Suprapubic skin (tissue), 3 donors: ENCODE measurements around the gene GMPS.

Experiments
- CTCF ChIP-seq, 2 donors: fragments of 200-600 bp in 1 of 2; fragments of 450-650 bp in 1 of 2; sonication (generic) in 1 of 2; IDR thresholded peaks; one replicate each; pipeline ENCODE4 v1.5.1; 2016 to 2019; ENCODE audit warnings: antibody characterized with exemption in 2 of 2, mild to moderate bottlenecking in 1 of 2, moderate library complexity in 1 of 2
- POLR2A ChIP-seq, 2 donors: fragments of 450-650 bp; IDR thresholded peaks; one replicate each; pipeline ENCODE4 v1.6.1; 2017; ENCODE audit warnings: antibody characterized with exemption in 2 of 2, mild to moderate bottlenecking in 2 of 2, moderate library complexity in 2 of 2

DNA sequence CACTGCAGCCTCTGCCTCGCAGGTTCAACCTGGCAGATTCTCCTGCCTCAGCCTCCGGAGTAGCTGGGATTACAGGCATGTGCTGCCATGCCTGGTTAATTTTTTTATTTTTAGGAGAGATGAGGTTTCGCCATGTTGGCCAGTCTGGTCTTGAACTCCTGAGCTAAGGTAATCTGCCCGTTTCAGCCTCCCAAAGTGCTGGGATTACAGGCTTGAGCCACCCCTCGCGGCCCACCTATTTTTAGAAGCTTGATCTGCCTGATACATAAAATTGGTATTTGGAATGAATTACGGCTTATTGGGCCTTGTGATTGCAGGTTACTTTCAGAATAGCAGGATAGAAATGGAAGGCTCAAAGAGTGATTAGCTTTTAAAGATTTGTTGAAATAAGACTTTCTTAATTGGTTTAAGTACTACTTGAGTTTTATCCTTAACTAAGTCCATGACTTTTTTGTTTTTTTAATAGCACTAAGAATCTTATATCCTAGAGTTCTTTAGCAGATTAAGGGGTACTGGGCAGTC is 25.0 kb downstream of the GMPS start:
- TF ChIP-seq CTCF (IDR thresholded peaks at IDR 0.05) (no peak), POLR2A (IDR thresholded peaks at IDR 0.05) (no peak)
